Activated naive CD4-positive, alpha-beta T cell treated with anti-CD3 and anti-CD28 coated beads, Interleukin-2, amount 10 ng/mL, durations not matched to agents 7 days and 5 days (primary cell): ENCODE measurements around the gene OR2AT4.
"Not testable (repeated sequence)": the region's sequence is repeated elsewhere in the genome, so short reads cannot be mapped to it uniquely, and the experiment has no call there.

Source experiments
- CTCF ChIA-PET: fragments of 350-600 bp; sonication (Branson Sonifier 250); formaldehyde crosslinking; loops from one replicate; lab custom pipeline; 2021; ENCODE audit warnings: antibody characterized with exemption; lab: Charles Lee
- DNase-seq: peaks from one replicate; pipeline ENCODE4 v3.0.0-alpha.2; 2020
- H3K27ac Mint-ChIP-seq: one replicate; pipeline ENCODE4 v1.8.0; 2021; ENCODE audit warnings: mild to moderate bottlenecking, moderate library complexity, mixed read lengths
- H3K27me3 Mint-ChIP-seq: one replicate; pipeline ENCODE4 v1.8.0; 2021; ENCODE audit warnings: mild to moderate bottlenecking, mixed read lengths
- H3K36me3 Mint-ChIP-seq: one replicate; pipeline ENCODE4 v1.8.0; 2021; ENCODE audit warnings: mixed read lengths
- H3K4me1 Mint-ChIP-seq: one replicate; pipeline ENCODE4 v1.8.0; 2021; ENCODE audit warnings: mixed read lengths
- H3K4me3 Mint-ChIP-seq: one replicate; pipeline ENCODE4 v1.8.0; 2021; ENCODE audit warnings: mild to moderate bottlenecking, moderate library complexity, mixed read lengths
- H3K9me3 Mint-ChIP-seq: one replicate; pipeline ENCODE4 v1.8.0; 2021; ENCODE audit warnings: mixed read lengths

Gene OR2AT4

GRCh38 chr11:75068993-75069392 is 27.7 kb downstream of the OR2AT4 start:
- CTCF ChIA-PET = interaction anchor here (1.3 kb wide), 1 partner anchor 71 kb away, joined by 4 read pairs; no protein-coding TSS in a partner anchor
- Mint-ChIP-seq H3K27me3 (peaks cover 30% of the 10 kb centered on the region), H3K36me3 (no peaks in the 10 kb centered on the region), H3K9me3 (no peaks in the 10 kb centered on the region), H3K4me1 (no peaks in the 10 kb centered on the region), H3K4me3 (no peak overlapping the region), H3K27ac (no peak overlapping the region)
- no peak for DNase-seq

- H3K36me3 Mint-ChIP-seq = no peaks in the 10 kb centered on the region
- H3K4me1 Mint-ChIP-seq = no peaks in the 10 kb centered on the region
- H3K4me3 Mint-ChIP-seq = no peak overlapping the region
- H3K27me3 Mint-ChIP-seq = peaks cover 30% of the 10 kb centered on the region
- H3K27ac Mint-ChIP-seq = no peak overlapping the region
- DNase-seq = no peak
- CTCF ChIA-PET = no interaction called here
- H3K9me3 Mint-ChIP-seq = no peaks in the 10 kb centered on the region
Measured at GRCh38 chr11:75068559-75068958, 28.1 kb downstream of the OR2AT4 start.

GRCh38 chr11:75066061-75066460 is 30.6 kb downstream of the OR2AT4 start:
- no peaks in the 10 kb centered on the region for H3K4me1 Mint-ChIP-seq
- no peak overlapping the region for H3K27ac Mint-ChIP-seq
- CTCF ChIA-PET = no interaction called here
- no peaks in the 10 kb centered on the region for H3K9me3 Mint-ChIP-seq
- H3K4me3 Mint-ChIP-seq = no peak overlapping the region
- no peaks in the 10 kb centered on the region for H3K36me3 Mint-ChIP-seq
- DNase-seq = no peak
- H3K27me3 Mint-ChIP-seq = peaks cover 24% of the 10 kb centered on the region

- no peak overlapping the region for H3K4me3 Mint-ChIP-seq
Measured at GRCh38 chr11:75063741-75064314, 32.8 kb downstream of the OR2AT4 start.

GRCh38 chr11:75059299-75059698 is 37.4 kb downstream of the OR2AT4 start:
- CTCF ChIA-PET = no interaction called here
- Mint-ChIP-seq H3K36me3 (no peaks in the 10 kb centered on the region), H3K9me3 (no peaks in the 10 kb centered on the region), H3K27me3 (peaks cover 26% of the 10 kb centered on the region), H3K4me1 (no peaks in the 10 kb centered on the region), H3K4me3 (no peak overlapping the region), H3K27ac (no peak overlapping the region)
- DNase-seq = no peak

More at GRCh38 chr11:75063741-75064314, 32.8 kb downstream of the OR2AT4 start:
- DNase-seq = no peak
- Mint-ChIP-seq H3K9me3 (no peaks in the 10 kb centered on the region), H3K27ac (no peak overlapping the region), H3K36me3 (no peaks in the 10 kb centered on the region), H3K4me1 (no peaks in the 10 kb centered on the region), H3K27me3 (peaks cover 16% of the 10 kb centered on the region)
- CTCF ChIA-PET = interaction anchor here (1.9 kb wide), 1 partner anchor 9 kb away, joined by 5 read pairs; no protein-coding TSS in a partner anchor

- no peak for DNase-seq
- CTCF ChIA-PET = interaction anchor here (0.9 kb wide), 1 partner anchor 25 kb away, joined by 3 read pairs; no protein-coding TSS in a partner anchor
- Mint-ChIP-seq H3K27me3 (peaks cover 25% of the 10 kb centered on the region), H3K4me1 (no peaks in the 10 kb centered on the region), H3K9me3 (no peaks in the 10 kb centered on the region), H3K4me3 (no peak overlapping the region), H3K36me3 (no peaks in the 10 kb centered on the region), H3K27ac (no peak overlapping the region)
Measured at GRCh38 chr11:75056814-75057213, 39.9 kb downstream of the OR2AT4 start.

GRCh38 chr11:75055511-75055910 is 41.2 kb downstream of the OR2AT4 start:
- CTCF ChIA-PET = no interaction called here
- Mint-ChIP-seq H3K9me3 (no peaks in the 10 kb centered on the region), H3K4me3 (no peak overlapping the region), H3K36me3 (no peaks in the 10 kb centered on the region), H3K4me1 (no peaks in the 10 kb centered on the region), H3K27me3 (peaks cover 26% of the 10 kb centered on the region), H3K27ac (no peak overlapping the region)
- no peak for DNase-seq

GRCh38 chr11:75052457-75052856 is 44.2 kb downstream of the OR2AT4 start:
- no peak for DNase-seq
- Mint-ChIP-seq H3K4me1 (no peaks in the 10 kb centered on the region), H3K27me3 (peaks cover 14% of the 10 kb centered on the region), H3K27ac (no peak overlapping the region), H3K36me3 (no peaks in the 10 kb centered on the region), H3K4me3 (no peak overlapping the region), H3K9me3 (no peaks in the 10 kb centered on the region)
- CTCF ChIA-PET = no interaction called here

- Mint-ChIP-seq H3K36me3 (no peaks in the 10 kb centered on the region), H3K4me1 (no peaks in the 10 kb centered on the region), H3K27me3 (peaks cover 18% of the 10 kb centered on the region), H3K4me3 (no peak overlapping the region), H3K27ac (no peak overlapping the region), H3K9me3 (no peaks in the 10 kb centered on the region)
- CTCF ChIA-PET = no interaction called here
- no peak for DNase-seq
Measured at GRCh38 chr11:75051043-75051442, 45.6 kb downstream of the OR2AT4 start.

GRCh38 chr11:75050516-75050915 is 46.2 kb downstream of the OR2AT4 start:
- H3K4me3 Mint-ChIP-seq = no peak overlapping the region
- CTCF ChIA-PET = no interaction called here
- H3K36me3 Mint-ChIP-seq = no peaks in the 10 kb centered on the region
- DNase-seq = no peak
- no peaks in the 10 kb centered on the region for H3K4me1 Mint-ChIP-seq
- no peak overlapping the region for H3K27ac Mint-ChIP-seq
- no peaks in the 10 kb centered on the region for H3K9me3 Mint-ChIP-seq
- H3K27me3 Mint-ChIP-seq = peaks cover 18% of the 10 kb centered on the region

GRCh38 chr11:75049501-75050266 is 47.0 kb downstream of the OR2AT4 start:
- not testable (repeated sequence) for H3K36me3 Mint-ChIP-seq, H3K4me1 Mint-ChIP-seq, H3K9me3 Mint-ChIP-seq, H3K27ac Mint-ChIP-seq, H3K4me3 Mint-ChIP-seq, DNase-seq
- H3K27me3 Mint-ChIP-seq = peaks cover 15% of the 10 kb centered on the region
- CTCF ChIA-PET = interaction anchor here (1.1 kb wide), 1 partner anchor 347 kb away, joined by 3 read pairs; no protein-coding TSS in a partner anchor

- Mint-ChIP-seq H3K9me3 (no peaks in the 10 kb centered on the region), H3K27ac (no peak overlapping the region), H3K4me3 (no peak overlapping the region), H3K4me1 (no peaks in the 10 kb centered on the region), H3K36me3 (no peaks in the 10 kb centered on the region), H3K27me3 (peaks cover 14% of the 10 kb centered on the region)
- CTCF ChIA-PET = no interaction called here
- DNase-seq = no peak
Measured at GRCh38 chr11:75047191-75047590, 49.5 kb downstream of the OR2AT4 start.

GRCh38 chr11:75046668-75047067 is 50.0 kb downstream of the OR2AT4 start:
- DNase-seq, H3K9me3 Mint-ChIP-seq, H3K4me3 Mint-ChIP-seq, H3K27ac Mint-ChIP-seq, H3K4me1 Mint-ChIP-seq, CTCF ChIA-PET, H3K36me3 Mint-ChIP-seq: not testable (repeated sequence)
- peaks cover 14% of the 10 kb centered on the region for H3K27me3 Mint-ChIP-seq

- H3K27ac Mint-ChIP-seq, H3K36me3 Mint-ChIP-seq, DNase-seq, H3K4me3 Mint-ChIP-seq, H3K4me1 Mint-ChIP-seq, CTCF ChIA-PET, H3K9me3 Mint-ChIP-seq: not testable (repeated sequence)
- peaks cover 19% of the 10 kb centered on the region for H3K27me3 Mint-ChIP-seq
Measured at GRCh38 chr11:75044381-75045170, 52.1 kb downstream of the OR2AT4 start.
